ENCODE results near the gene HS6ST3.

HS6ST3 gene

GRCh38 chr13:96684469-96684868 is 594.6 kb downstream of the HS6ST3 start:
- TF ChIP-seq TEAD4 (IDR thresholded peaks at IDR 0.05), result no peak
- no peak for TF ChIP-seq CREB1 (IDR thresholded peaks at IDR 0.05; ENCODE audit: low read depth)
- no peak for TF ChIP-seq CEBPB (IDR thresholded peaks at IDR 0.05)
- no peak for TF ChIP-seq EP300 (IDR thresholded peaks at IDR 0.05; ENCODE audit: borderline replicate concordance)
- no peak for TF ChIP-seq REST (IDR thresholded peaks at IDR 0.05; ENCODE audit: low read depth)
- no peak for TF ChIP-seq FOXM1 (IDR thresholded peaks at IDR 0.05; ENCODE audit: borderline replicate concordance, low read depth)
- no peak for TF ChIP-seq ZBTB7A (IDR thresholded peaks at IDR 0.05; ENCODE audit: low read depth)

GRCh38 chr13:96684907-96685306 is 595.0 kb downstream of the HS6ST3 start:
- TF ChIP-seq MAX (IDR thresholded peaks at IDR 0.05) (no peak), CEBPB (IDR thresholded peaks at IDR 0.05) (no peak), REST (IDR thresholded peaks at IDR 0.05; ENCODE audit: low read depth) (no peak)

GRCh38 chr13:96686286-96686685 is 596.4 kb downstream of the HS6ST3 start:
- no peak for TF ChIP-seq USF1 (IDR thresholded peaks at IDR 0.05)
- TF ChIP-seq MAX (IDR thresholded peaks at IDR 0.05), result no peak
- no peak for TF ChIP-seq RAD21 (IDR thresholded peaks at IDR 0.05; ENCODE audit: low read depth)
- no peak for TF ChIP-seq CREB1 (IDR thresholded peaks at IDR 0.05; ENCODE audit: low read depth)
- TF ChIP-seq ZBTB7A (IDR thresholded peaks at IDR 0.05; ENCODE audit: low read depth), result no peak
- no peak for TF ChIP-seq EP300 (IDR thresholded peaks at IDR 0.05; ENCODE audit: borderline replicate concordance)
- no peak for TF ChIP-seq REST (IDR thresholded peaks at IDR 0.05; ENCODE audit: low read depth)
- TF ChIP-seq FOXM1 (IDR thresholded peaks at IDR 0.05; ENCODE audit: borderline replicate concordance, low read depth), result no peak
- no peak for TF ChIP-seq TAF1 (IDR thresholded peaks at IDR 0.05; ENCODE audit: low read depth)
- TF ChIP-seq EGR1 (IDR thresholded peaks at IDR 0.05), result no peak
- TF ChIP-seq YY1 (IDR thresholded peaks at IDR 0.05; ENCODE audit: low read depth), result no peak
- no peak for TF ChIP-seq NFIC (IDR thresholded peaks at IDR 0.05)
- no peak for TF ChIP-seq TEAD4 (IDR thresholded peaks at IDR 0.05)
- TF ChIP-seq TCF12 (IDR thresholded peaks at IDR 0.05; ENCODE audit: low read depth), result no peak

GRCh38 chr13:96687191-96687590 is 597.3 kb downstream of the HS6ST3 start:
- TF ChIP-seq USF1 (IDR thresholded peaks at IDR 0.05) (no peak), EGR1 (IDR thresholded peaks at IDR 0.05) (no peak), CEBPB (IDR thresholded peaks at IDR 0.05) (no peak), TCF12 (IDR thresholded peaks at IDR 0.05; ENCODE audit: low read depth) (no peak), ZBTB7A (IDR thresholded peaks at IDR 0.05; ENCODE audit: low read depth) (no peak), EP300 (IDR thresholded peaks at IDR 0.05; ENCODE audit: borderline replicate concordance) (no peak), TAF1 (IDR thresholded peaks at IDR 0.05; ENCODE audit: low read depth) (no peak), YY1 (IDR thresholded peaks at IDR 0.05; ENCODE audit: low read depth) (no peak), RAD21 (IDR thresholded peaks at IDR 0.05; ENCODE audit: low read depth) (no peak), CREB1 (IDR thresholded peaks at IDR 0.05; ENCODE audit: low read depth) (no peak), FOXM1 (IDR thresholded peaks at IDR 0.05; ENCODE audit: borderline replicate concordance, low read depth) (no peak), REST (IDR thresholded peaks at IDR 0.05; ENCODE audit: low read depth) (no peak), NFIC (IDR thresholded peaks at IDR 0.05) (no peak), MAX (IDR thresholded peaks at IDR 0.05) (no peak), TEAD4 (IDR thresholded peaks at IDR 0.05) (no peak)
